HG03175 (cell line): ENCODE measurements around the gene RGS3.
"Not testable (repeated sequence)": the region's sequence is repeated elsewhere in the genome, so short reads cannot be mapped to it uniquely, and the experiment has no call there.

ENCODE experiments used
- ATAC-seq: cut with Tn5 transposase; IDR thresholded peaks from one replicate; pipeline ENCODE4 v1.9.1; 2021; ENCODE audit warnings: mild to moderate bottlenecking, moderate library complexity; ENCODE audit not compliant: unreplicated experiment

The RGS3 gene

GRCh38 chr9:113486327-113486726, 22.8 kb downstream of the RGS3 start:
- ATAC-seq, result no peak

GRCh38 chr9:113488071-113488470, 24.5 kb downstream of the RGS3 start:
- no peak for ATAC-seq

DNA sequence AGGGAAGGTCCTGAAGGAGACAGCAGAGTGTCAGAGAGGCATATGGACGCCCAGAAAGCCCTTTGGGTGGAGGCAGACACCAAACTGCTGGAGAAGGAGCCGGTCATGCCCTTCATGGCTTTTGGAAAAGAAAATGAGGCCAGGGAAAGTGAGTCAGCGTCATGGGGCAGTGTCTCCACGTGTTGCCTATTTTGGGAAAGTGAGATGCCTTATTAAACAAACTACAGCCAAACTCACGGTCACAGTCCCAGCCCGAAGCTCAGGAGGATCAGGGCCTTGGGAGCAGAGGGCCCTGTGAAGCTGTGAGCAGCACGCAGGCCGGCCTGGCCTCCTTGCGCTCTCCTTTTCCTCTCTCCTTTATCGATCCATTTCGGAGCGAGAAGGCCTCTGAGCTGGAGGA, 25.0 kb downstream of the RGS3 start:
- ATAC-seq, result no peak

DNA sequence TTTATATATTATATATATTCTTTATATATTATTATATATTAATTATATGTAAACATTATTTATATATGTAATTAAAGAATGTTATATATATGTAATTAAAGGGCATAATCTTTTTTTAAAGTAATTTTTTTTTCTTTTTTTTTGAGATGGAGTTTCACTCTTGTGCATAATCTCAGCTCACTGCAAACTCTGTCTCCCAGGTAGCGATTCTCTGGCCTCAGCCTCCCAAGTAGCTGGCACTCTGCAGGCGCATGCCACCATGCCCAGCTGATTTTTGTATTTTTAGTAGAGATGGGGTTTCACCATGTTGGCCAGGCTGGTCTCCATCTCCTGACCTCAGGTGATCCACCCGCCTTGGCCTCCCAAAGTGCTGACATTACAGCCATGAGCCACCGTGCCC, 27.6 kb downstream of the RGS3 start:
- ATAC-seq, result not testable (repeated sequence)

DNA sequence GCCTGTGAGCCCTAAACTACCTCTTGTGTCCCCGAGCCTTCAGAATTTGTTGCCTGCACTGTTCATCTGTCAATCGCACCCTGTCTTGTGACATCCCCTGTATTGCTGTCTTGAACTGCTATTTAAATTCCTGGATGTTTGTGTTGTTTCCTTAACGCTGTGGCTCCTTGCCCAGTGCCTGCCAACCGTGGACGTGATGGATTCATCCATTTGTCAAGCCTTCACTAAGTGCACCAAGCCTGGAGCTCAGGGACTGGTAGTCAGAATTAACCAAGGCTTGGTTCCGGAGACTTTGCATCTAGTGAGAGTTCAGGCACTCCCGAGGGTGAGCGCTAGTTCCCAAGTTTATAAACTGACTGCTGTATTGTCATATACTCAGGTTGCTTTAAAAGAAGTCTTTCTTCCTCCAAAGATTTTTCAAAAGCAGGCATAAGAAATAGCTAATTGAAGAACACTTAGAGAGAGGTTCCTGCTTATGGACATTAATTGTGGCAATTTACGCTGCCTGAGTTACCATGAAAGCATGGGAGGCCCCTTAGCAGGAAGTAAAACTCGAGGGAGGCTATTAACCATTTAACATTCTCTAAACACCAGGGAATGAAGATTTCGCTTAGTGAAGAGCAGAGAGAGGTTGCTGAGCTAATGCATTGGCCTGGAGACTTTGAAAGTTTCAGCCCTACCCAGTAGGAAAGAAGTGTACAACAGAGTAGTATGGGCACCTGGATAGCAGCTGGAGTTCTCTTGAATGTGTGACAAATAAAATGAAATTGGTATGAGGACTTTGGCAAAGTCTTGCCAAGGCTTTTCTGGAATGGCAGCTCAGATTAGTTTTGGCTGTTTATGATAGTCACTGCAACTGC, 29.0 kb downstream of the RGS3 start:
- ATAC-seq, result no peak

DNA sequence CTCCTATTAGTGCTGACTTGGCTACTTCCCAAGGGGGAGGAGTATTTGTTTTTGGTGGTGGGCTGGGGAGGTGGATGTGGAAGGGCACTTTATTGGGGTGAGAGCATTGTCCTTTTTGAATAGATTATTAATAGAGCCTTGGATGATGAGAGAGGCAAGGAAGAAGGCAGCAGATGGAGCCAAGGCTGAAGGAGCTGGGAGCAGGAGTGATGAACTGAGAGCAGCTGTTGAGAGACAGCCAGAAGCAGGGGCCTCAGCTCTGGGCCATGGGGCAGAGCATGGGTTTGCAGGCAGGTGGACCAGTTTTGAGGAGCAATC, 29.6 kb downstream of the RGS3 start:
- no peak for ATAC-seq

- ATAC-seq, result no peak
Measured at GRCh38 chr9:113495526-113495925, 32.0 kb downstream of the RGS3 start.

- no peak for ATAC-seq
Measured at GRCh38 chr9:113497051-113497450, 33.5 kb downstream of the RGS3 start.

GRCh38 chr9:113499153-113499875, 35.8 kb downstream of the RGS3 start:
- ATAC-seq, result no peak

GRCh38 chr9:113499876-113500497, 36.5 kb downstream of the RGS3 start:
- ATAC-seq, result no peak

DNA sequence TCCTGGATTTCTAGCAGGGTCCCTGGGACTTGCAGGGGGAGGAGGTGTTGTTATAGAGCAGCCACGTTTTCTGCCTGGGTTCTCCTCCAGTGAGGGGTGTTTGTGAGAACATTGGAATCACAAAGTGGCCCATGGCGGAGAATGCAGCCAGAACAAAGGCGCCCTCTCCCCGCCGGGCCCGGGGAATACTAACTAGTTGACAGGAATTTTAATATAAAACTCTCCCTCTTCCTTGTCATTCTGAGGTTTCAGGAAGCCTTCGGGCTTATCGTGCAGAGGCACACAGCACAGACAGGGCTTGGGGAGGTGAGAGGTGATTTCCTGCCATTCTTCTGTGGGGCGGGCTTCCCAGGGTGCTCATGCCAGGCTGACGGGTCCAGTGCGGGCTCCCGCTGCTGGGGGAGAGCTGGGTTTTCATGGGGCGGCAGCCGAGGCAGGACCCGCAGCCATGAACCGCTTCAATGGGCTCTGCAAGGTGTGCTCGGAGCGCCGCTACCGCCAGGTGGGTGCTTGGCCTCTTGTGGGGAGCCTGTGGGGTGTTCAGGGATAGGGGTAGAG, 37.7 kb downstream of the RGS3 start:
- no peak for ATAC-seq

DNA sequence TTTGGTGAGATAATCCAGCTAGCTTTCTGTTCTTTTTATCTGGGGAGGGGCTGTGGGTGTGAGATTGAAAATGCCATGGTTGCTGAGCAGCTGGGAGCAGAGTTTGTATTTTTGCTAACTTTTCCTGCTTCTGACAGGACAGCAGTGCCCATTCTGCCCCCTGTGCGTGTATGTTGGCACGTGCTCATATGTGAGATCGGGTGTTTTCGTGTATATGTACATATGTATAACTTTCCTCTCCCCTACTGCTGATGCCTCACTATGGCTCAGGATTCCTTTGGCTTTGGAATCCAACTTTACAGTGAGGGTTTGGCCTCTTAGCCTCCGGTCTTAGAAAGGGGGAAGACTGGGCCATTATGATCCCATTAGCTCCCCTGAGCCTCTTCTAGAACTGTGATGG, 38.3 kb downstream of the RGS3 start:
- ATAC-seq, result no peak

DNA sequence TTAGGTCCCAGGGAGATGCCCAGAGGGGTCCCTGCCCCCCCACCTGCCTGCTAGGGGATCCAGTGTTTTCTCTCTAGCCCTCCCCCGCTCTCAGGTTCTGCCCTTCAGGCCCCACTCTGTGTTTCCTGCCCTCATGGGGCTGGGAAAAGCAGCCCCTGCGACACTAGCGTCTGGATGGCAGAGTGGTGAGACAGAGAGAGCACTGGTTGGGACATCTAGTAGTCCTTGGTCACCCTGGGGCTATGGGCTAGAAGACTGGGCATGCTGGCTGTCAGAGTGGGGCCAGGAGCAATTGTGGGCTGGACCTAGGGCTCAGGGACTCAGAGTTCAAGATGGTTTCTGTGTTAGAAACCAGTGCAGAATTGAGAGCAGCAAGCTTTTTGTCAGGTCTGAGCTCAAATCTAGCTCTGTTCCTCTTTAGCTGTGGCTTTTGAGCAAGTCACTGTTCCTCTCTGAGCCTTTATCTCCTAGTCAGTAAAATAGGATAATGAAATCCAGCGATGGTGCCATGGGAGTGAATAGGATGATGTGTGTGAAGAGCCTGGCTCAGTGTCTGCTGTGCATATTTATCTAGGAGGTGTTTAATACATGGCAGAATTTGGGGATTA, 39.0 kb downstream of the RGS3 start:
- no peak for ATAC-seq

- no peak for ATAC-seq
Measured at GRCh38 chr9:113503131-113503541, 39.6 kb downstream of the RGS3 start.

GRCh38 chr9:113503613-113504211, 40.2 kb downstream of the RGS3 start:
- no peak for ATAC-seq

DNA sequence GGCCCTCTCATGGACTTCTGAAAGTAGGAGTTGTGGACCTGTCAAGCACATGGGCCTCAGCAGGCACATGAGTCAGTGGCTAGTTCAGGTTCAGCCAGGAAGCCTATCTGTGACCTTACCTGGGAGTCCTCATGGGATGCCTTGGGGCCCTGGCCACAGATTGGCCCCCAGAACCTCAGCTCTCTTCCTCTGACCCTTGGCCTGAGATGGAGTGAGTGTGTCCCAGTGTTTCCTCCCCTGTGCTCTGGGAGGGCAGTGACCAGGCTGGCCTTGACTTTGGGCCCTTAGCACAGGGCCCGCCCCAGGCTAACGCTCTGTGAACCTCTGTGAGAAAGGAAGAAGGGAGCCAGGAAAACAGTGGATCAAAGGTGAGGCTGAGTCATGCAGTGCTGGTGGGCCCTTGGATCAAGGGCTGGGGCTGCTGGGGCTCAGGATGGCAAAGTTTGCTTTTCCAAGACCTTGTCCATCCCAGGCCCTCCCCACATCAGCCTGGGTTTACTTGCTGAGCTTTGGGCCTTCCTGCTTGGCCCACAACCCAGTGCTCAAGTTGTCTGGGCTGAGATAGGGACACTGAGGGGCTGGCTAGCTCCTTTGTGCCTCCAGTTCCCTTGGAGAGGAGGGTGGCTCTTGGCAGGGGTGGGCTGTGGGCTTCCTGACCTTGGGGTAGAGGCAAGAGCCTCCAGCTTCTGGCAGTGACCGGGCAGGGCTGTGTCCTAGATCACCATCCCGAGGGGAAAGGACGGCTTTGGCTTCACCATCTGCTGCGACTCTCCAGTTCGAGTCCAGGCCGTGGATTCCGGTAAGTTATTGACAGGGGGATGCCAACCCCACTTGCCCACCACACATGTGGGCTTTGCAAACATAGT, 41.4 kb downstream of the RGS3 start:
- ATAC-seq, result no peak

DNA sequence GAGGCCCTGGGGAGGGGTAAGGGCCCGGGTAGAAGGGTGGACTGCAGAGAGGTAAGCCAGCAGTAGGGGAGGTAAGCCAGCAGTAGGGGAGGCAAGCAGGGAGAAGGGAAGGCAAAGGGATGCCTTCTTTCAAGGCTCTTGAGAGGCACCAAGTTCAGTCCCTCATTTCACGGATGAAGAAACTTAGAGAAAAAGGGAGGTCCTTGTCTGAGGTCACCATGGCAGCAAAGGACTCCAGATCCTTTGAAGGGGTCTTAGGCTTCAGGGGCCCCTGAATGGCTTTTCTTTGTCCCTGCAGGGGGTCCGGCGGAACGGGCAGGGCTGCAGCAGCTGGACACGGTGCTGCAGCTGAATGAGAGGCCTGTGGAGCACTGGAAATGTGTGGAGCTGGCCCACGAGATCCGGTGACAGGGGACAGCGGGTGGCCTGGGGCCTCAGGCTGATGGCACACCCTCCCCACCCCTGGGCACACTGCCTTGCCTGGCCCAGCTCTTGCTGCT, 42.6 kb downstream of the RGS3 start:
- ATAC-seq, result no peak

- no peak for ATAC-seq
Measured at GRCh38 chr9:113507256-113507655, 43.7 kb downstream of the RGS3 start.

- ATAC-seq, result no peak
Measured at GRCh38 chr9:113508111-113508749, 44.7 kb downstream of the RGS3 start.
